ENCODE data around the gene GDPGP1. TPM values are rescaled to one million over a fixed set of nuclear protein-coding genes. Genes with fewer than 3 reads are reported as not detected.

The GDPGP1 gene
- total and polyA plus RNA-seq, 12 donors, result 3.0 to 16.3 (median 13.0) TPM

DNA sequence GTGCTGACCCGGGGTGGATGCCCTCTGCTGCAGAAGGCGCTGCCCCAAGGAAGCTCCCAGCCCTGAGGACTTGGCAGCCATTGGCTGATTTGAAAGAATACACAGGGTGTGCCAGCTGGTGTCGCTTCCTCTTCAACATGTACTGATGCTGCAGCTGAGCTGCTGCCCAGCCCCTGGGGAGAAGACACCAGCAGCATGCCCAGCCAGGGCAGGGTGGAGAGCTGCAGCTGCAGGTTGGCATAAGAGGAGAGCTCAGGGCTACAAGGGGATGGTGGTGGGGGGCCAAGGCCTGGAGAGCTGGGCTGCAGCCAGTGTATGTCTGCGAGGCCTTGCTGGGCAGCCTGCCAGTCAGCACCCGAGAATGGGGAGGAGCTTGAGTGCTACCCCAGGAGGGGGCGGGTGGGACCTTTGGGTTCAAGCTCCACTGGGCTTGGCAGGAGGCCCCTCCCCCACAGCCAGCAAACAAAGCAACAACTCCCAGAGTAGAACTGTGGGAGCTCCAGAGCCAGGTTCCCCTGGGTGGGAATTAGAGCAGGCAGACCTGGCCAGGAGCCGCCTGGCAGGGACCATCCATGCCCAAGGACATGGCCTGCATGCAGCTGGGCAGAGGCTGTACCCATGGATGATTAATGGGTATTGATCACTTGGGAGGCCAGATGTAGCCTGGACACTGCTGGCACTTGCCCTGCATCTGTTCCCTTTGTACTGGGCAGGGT is 42.1 kb upstream of the GDPGP1 start:
- Histone ChIP-seq H3K36me3 (peaks cover 0 to 3% (median 0%) of the 10 kb centered on the region in 9 donors), H3K27ac (peak overlapping the region; percentile 44 to 80 (median 60)), H3K27me3 (no peaks in the 10 kb centered on the region), H3K4me1 (peaks cover 10 to 71% (median 27%) of the 10 kb centered on the region in 9 donors), H3K4me3 (no peak overlapping the region), H3K9me3 (no peaks in the 10 kb centered on the region)
- 24 to 33% methylated on average over 7 of the region's 7 CpGs for WGBS, 2 donors
- ATAC-seq (peak; percentile 77 to 93 (median 81)), DNase-seq (peak; percentile 63 to 74)
- intact Hi-C loops (cut with DNase I), result loop anchor here in 1 of 10 donors (5.0 kb wide), 1 partner anchor 35 kb away; no protein-coding TSS in a partner anchor
- TF ChIP-seq, protein P1, sequence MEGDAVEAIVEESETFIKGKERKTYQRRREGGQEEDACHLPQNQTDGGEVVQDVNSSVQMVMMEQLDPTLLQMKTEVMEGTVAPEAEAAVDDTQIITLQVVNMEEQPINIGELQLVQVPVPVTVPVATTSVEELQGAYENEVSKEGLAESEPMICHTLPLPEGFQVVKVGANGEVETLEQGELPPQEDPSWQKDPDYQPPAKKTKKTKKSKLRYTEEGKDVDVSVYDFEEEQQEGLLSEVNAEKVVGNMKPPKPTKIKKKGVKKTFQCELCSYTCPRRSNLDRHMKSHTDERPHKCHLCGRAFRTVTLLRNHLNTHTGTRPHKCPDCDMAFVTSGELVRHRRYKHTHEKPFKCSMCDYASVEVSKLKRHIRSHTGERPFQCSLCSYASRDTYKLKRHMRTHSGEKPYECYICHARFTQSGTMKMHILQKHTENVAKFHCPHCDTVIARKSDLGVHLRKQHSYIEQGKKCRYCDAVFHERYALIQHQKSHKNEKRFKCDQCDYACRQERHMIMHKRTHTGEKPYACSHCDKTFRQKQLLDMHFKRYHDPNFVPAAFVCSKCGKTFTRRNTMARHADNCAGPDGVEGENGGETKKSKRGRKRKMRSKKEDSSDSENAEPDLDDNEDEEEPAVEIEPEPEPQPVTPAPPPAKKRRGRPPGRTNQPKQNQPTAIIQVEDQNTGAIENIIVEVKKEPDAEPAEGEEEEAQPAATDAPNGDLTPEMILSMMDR (IDR thresholded peaks at IDR 0.05), result no peak

DNA sequence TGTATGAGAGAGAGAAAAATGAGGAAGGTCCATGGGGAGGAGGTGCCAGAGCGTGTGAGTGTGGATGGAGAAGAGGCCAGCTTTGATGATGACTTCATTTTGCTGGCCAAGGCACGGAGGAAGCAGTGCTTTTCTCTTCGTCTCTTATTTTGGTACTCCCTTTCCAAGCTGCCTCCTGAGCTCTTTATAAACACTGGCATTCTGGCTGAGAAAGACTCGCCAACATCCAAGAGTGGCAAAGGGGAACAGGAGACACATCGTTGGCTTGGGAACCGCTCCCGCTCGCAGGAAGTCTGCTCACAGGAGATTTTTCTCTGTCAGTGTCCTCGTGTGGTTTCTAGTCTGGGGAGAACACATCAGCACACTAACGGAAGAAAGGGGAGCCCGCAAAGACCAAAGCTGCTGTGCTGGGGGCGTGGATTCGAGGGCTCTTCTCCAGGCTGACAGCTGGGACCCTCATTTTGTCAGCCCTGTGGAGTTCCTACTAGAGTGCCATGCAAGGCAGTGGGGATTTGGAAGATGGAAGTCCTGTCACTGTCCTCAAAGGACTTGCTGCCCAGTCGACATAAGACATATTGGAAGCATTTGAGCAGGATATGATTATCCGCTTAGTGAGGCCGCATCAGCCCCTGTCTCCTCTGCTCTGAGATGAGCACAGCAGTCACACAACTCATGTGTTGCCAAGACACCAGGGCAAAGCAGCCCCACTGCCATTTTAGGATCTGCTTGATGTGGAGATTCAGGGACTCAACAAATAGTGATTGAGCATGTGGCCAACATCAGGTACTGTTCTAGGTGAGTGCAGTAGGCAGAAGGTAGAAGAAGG is 40.8 kb upstream of the GDPGP1 start:
- no peaks in the 10 kb centered on the region for H3K27me3 ChIP-seq
- no peak for DNase-seq
- H3K4me3 ChIP-seq, result no peak overlapping the region
- H3K9me3 ChIP-seq, result no peaks in the 10 kb centered on the region
- peaks cover 0 to 3% (median 0%) of the 10 kb centered on the region in 9 donors for H3K36me3 ChIP-seq
- peaks cover 10 to 61% (median 27%) of the 10 kb centered on the region in 9 donors for H3K4me1 ChIP-seq
- H3K27ac ChIP-seq, result peak overlapping the region; percentile 33 to 80 (median 56)
- TF ChIP-seq, protein P1 (IDR thresholded peaks at IDR 0.05), result no peak
- peak; percentile 14 to 42 (median 25) for ATAC-seq
- intact Hi-C loops (cut with DNase I), result loop anchor here in 1 of 10 donors (5.0 kb wide), 1 partner anchor 34 kb away; no protein-coding TSS in a partner anchor
- 57% methylated on average over 16 of the region's 16 CpGs for WGBS, 2 donors

DNA sequence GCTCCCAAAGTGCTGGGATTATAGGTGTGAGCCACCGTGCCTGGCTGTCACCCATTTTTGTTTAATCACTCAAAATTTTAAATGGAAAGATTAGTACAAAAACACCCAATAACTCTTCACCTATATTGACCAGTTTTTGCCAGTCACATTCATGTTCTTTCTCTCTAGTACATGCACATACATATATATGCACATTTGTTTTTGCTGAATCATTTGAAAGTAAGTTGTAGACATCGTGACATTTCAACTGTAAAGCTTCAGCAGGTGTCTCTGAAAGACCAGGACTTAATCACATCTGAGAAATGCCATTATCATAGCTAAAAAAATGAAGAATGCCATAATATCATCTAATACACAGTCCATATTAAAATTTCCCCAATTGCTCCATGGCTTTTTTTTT is 39.4 kb upstream of the GDPGP1 start:
- no peak overlapping the region for H3K27ac ChIP-seq

More for the DNA sequence above, 39.4 kb upstream of the GDPGP1 start:
- peaks cover 10 to 50% (median 27%) of the 10 kb centered on the region in 9 donors for H3K4me1 ChIP-seq
- ATAC-seq, result no peak
- H3K9me3 ChIP-seq, result no peaks in the 10 kb centered on the region
- H3K36me3 ChIP-seq, result peaks cover 0 to 3% (median 0%) of the 10 kb centered on the region in 9 donors
- H3K27me3 ChIP-seq, result no peaks in the 10 kb centered on the region
- TF ChIP-seq, protein P1 (IDR thresholded peaks at IDR 0.05), result no peak
- H3K4me3 ChIP-seq, result no peak overlapping the region
- DNase-seq, result no peak
- intact Hi-C loops (cut with DNase I), result loop anchor here in 1 of 10 donors (5.0 kb wide), 1 partner anchor 33 kb away; no protein-coding TSS in a partner anchor
- WGBS, 2 donors, result 88 to 93% methylated on average over 2 of the region's 2 CpGs

Data from heart right ventricle (tissue), 16 donors.